ENCODE measurements around the gene MNX1. TPM values are rescaled to one million over a fixed set of nuclear protein-coding genes. Genes with fewer than 3 reads are reported as not detected.

MNX1 gene
- total and polyA plus RNA-seq, 4 donors = 0.08 TPM; not detected in 3

GRCh38 chr7:157058701-157059100, 48.2 kb upstream of the MNX1 start:
- Histone ChIP-seq H3K36me3 (ENCODE audit: control insufficient read depth in 4 of 4, insufficient read depth in 3 of 4, low read depth in 1 of 4, low read length in 3 of 4) (no peaks in the 10 kb centered on the region), H3K4me1 (ENCODE audit: control insufficient read depth in 4 of 4, insufficient read depth in 4 of 4, low read length in 3 of 4) (no peaks in the 10 kb centered on the region), H3K27me3 (ENCODE audit: control insufficient read depth in 4 of 4, insufficient read depth in 4 of 4, low read length in 3 of 4) (peaks cover 0 to 3% (median 0%) of the 10 kb centered on the region in 4 donors), H3K4me3 (ENCODE audit: low read depth in 1 of 3, low read length in 3 of 3) (no peak overlapping the region), H3K9ac (ENCODE audit: low read depth in 1 of 2, low read length in 2 of 2) (no peak overlapping the region), H3K9me3 (ENCODE audit: control insufficient read depth in 4 of 4, low read length in 3 of 4) (peaks cover 4 to 19% (median 6%) of the 10 kb centered on the region in 4 donors), H3K27ac (ENCODE audit: low read depth in 1 of 2, low read length in 2 of 2) (no peak overlapping the region)
- DNase-seq (ENCODE audit: low spot score) = no peak
- 80% methylated on average over 10 of the region's 10 CpGs for WGBS
- TF ChIP-seq CTCF (IDR thresholded peaks at IDR 0.05; ENCODE audit: low read depth, low read length, missing input control) (no peak), FOXA2 (IDR thresholded peaks at IDR 0.05) (no peak), RXRA (IDR thresholded peaks at IDR 0.05) (no peak), EGR1 (IDR thresholded peaks at IDR 0.05; ENCODE audit: low read depth in 2 of 2) (no peak), REST (IDR thresholded peaks at IDR 0.05) (no peak), ZBTB33 (IDR thresholded peaks at IDR 0.05) (no peak), ATF3 (IDR thresholded peaks at IDR 0.05) (no peak), HNF4G (IDR thresholded peaks at IDR 0.05) (no peak), GABPA (IDR thresholded peaks at IDR 0.05 in 1 of 2, conservative IDR thresholded peaks at IDR 0.05 in 1 of 2) (no peak), NR2F2 (IDR thresholded peaks at IDR 0.05) (no peak), TAF1 (conservative IDR thresholded peaks at IDR 0.05) (no peak), SP1 (IDR thresholded peaks at IDR 0.05) (no peak), HNF4A (conservative IDR thresholded peaks at IDR 0.05) (no peak), JUND (IDR thresholded peaks at IDR 0.05) (no peak), YY1 (IDR thresholded peaks at IDR 0.05) (no peak), MAX (IDR thresholded peaks at IDR 0.05) (no peak), RAD21 (IDR thresholded peaks at IDR 0.05) (no peak)

Measured in liver (tissue), 9 donors.